Measurements from ENCODE around the gene RUBCN.

- TF ChIP-seq CTCF (optimal IDR thresholded peaks at IDR 0.05 in 1 of 3, IDR thresholded peaks at IDR 0.05 in 1 of 3, conservative IDR thresholded peaks at IDR 0.05 in 1 of 3; ENCODE audit: extremely low read depth in 1 of 3, insufficient read depth in 2 of 3, low read length in 3 of 3) (no peak), EZH2 (IDR thresholded peaks at IDR 0.05; ENCODE audit: low read length) (no peak)
Observed at GRCh38 chr3:197687570-197687969, 49.1 kb downstream of the RUBCN start.
